Ascending aorta (tissue), 2 donors: Measurements from ENCODE around the gene KIF2C. TPM values are rescaled to one million over a fixed set of nuclear protein-coding genes. Genes with fewer than 3 reads are reported as not detected.

Experiments used
- DNase-seq, 2 donors: peaks; one replicate each; pipeline ENCODE4 v3.0.0-alpha.2; 2019; ENCODE audit warnings: low spot score in 2 of 2
- H3K27ac ChIP-seq, 2 donors: fragments of 200-600 bp; sonication (generic); one replicate each; pipeline ENCODE4 v1.5.1; 2016 to 2017; ENCODE audit warnings: mild to moderate bottlenecking in 1 of 2
- H3K27me3 ChIP-seq: fragments of 200-600 bp; sonication (generic); one replicate; pipeline ENCODE4 v1.5.1; 2017
- H3K36me3 ChIP-seq, 2 donors: fragments of 200-600 bp; sonication (generic); one replicate each; pipeline ENCODE4 v1.5.1; 2016
- H3K4me1 ChIP-seq, 2 donors: fragments of 200-600 bp; sonication (generic); one replicate each; pipeline ENCODE4 v1.5.1; 2016 to 2017; ENCODE audit warnings: mild to moderate bottlenecking in 1 of 2
- H3K4me3 ChIP-seq, 2 donors: fragments of 200-600 bp; sonication (generic); one replicate each; pipeline ENCODE4 v1.5.1; 2016 to 2017; ENCODE audit warnings: mild to moderate bottlenecking in 1 of 2
- H3K9me3 ChIP-seq, 2 donors: fragments of 200-600 bp; sonication (generic); one replicate each; pipeline ENCODE4 v1.5.1; 2016
- intact Hi-C: fragments of 100-400 bp; cut with DNase I; formaldehyde crosslinking; loops from one replicate; pipeline ENCODE4 v1.15.1; 2023
- total RNA-seq: library from RNA; depleted of rRNA; stranded (reverse); fragments of >200 nt; gene quantifications from one replicate; pipeline ENCODE4 v1.1.0, GENCODE V29; 2016
- TF ChIP-seq, protein P1 (sequence below), 3 experiments: fragments of 200-600 bp in 2 of 3; fragments of 450-650 bp in 1 of 3; sonication (generic) in 2 of 3; IDR thresholded peaks; one replicate each; pipeline ENCODE4 v1.5.1; 2016 to 2019; ENCODE audit warnings: antibody characterized with exemption in 3 of 3, mild to moderate bottlenecking in 1 of 3, moderate library complexity in 1 of 3

Gene KIF2C
- total RNA-seq, 1 donor from 2014 or later, result 0.53 TPM

DNA sequence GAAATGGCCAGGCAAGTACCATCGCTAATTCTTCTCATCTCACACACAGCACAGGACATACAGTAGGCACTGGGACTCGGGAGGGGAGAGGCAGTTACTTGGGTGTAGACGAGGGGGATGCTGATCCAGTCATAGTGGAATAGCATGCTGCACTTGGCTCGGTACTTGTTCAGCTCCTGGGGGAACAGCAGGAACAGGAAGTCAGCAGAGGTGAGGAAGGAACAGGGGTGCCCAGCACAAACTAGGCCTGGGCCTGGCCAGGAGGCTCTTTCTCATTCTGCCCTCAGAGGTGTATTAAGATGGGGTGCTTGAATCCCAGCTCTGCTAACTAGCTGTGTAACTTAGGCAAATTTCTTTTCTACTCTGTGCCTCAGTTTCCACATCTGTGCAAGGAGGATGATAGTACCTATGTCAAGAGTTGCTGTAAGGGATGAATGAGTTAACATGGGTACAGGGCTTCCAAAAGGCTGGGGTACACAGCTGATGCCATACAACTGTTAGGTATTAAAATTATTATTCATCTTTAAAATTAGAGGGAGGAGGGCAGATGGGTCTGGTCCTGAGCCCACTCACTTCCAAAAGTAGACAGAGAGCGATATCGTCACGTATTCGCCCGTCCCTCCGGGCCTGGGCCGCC lies 46.0 kb downstream of the KIF2C start:
- intact Hi-C loops, result loop anchor here (5.0 kb wide), 1 partner anchor 227 kb away; the partner anchor contains the start of genes HECTD3 and UROD
- no peaks in the 10 kb centered on the region for H3K9me3 ChIP-seq
- DNase-seq, result no peak
- H3K27me3 ChIP-seq, result no peaks in the 10 kb centered on the region
- peak overlapping the region; percentile 55 to 79 for H3K4me3 ChIP-seq
- H3K4me1 ChIP-seq, result peaks cover 8 to 17% of the 10 kb centered on the region in 2 donors
- H3K36me3 ChIP-seq, result peaks cover 0 to 4% of the 10 kb centered on the region in 2 donors
- peak overlapping the region; percentile 66 to 85 for H3K27ac ChIP-seq
- TF ChIP-seq, protein P1, sequence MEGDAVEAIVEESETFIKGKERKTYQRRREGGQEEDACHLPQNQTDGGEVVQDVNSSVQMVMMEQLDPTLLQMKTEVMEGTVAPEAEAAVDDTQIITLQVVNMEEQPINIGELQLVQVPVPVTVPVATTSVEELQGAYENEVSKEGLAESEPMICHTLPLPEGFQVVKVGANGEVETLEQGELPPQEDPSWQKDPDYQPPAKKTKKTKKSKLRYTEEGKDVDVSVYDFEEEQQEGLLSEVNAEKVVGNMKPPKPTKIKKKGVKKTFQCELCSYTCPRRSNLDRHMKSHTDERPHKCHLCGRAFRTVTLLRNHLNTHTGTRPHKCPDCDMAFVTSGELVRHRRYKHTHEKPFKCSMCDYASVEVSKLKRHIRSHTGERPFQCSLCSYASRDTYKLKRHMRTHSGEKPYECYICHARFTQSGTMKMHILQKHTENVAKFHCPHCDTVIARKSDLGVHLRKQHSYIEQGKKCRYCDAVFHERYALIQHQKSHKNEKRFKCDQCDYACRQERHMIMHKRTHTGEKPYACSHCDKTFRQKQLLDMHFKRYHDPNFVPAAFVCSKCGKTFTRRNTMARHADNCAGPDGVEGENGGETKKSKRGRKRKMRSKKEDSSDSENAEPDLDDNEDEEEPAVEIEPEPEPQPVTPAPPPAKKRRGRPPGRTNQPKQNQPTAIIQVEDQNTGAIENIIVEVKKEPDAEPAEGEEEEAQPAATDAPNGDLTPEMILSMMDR (IDR thresholded peaks at IDR 0.05), result no peak

DNA sequence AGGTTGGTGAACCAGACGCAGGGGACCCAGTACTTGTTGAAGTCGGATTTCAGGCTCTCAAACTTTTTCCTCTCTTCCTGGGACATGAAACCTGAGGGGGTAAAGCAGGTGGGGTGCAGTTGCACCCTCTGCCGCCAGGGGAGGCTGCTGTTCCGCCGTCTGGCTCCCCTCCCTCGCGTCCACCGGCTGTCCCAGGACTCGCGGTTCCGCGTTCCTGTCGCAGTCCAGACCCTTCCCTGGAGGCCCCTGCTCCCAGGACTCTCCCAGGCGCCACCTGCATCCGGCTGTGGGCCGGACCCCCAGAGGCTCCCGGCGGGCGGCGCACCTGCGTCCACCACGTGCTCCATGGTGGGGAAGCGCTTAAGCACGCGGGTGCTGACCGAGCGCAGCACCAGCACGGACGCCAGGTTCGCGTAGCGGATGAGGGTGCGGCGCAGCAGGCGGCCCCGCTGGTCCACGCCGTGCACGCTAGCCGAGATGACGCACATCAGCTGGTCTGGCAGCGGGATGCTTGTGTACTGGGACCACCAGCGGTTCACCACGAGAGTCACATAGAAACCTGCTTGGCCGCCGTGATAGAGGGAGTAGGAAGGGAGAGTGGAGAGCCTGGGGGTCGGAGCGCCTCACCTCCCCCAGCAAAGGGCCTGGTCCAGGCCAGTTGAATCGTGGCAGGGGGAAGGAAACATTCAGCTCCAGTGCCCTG lies 46.7 kb downstream of the KIF2C start:
- H3K36me3 ChIP-seq, result no peaks in the 10 kb centered on the region

DNA sequence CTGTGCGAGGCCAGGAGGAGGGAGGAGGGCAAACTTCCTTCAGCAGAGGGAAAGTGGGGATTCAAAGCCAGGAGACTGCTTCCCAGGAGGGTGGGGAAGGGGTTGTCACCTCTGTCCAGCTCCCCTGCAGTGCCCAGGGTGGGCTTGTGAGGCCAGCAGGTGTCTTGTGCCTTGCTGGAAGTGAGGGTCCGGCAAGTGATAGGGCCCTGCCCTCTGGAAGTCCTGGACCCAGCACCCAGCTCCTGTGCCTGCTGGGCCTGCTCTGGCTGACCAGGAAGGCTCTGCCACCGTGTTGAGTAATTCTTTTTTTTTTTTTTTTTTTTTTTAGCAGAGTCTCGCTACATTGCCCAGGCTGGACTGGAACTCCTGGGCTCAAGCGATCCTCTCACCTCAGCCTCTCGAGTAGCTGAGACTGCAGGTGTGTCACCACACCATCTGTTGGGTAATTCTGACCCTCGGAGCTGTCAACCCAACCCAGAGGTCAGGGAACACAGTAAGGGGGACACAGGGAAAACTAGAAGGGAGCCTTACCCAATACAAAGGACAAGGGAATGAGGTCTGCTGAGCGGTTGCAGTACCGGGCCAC lies 47.3 kb downstream of the KIF2C start:
- H3K27ac ChIP-seq, result peak overlapping the region; percentile 66 to 85
- TF ChIP-seq, protein P1 (IDR thresholded peaks at IDR 0.05), result no peak
- intact Hi-C loops, result loop anchor here (5.0 kb wide), 1 partner anchor 225 kb away; the partner anchor contains the start of genes HECTD3 and UROD
- H3K36me3 ChIP-seq, result no peaks in the 10 kb centered on the region
- H3K9me3 ChIP-seq, result no peaks in the 10 kb centered on the region
- DNase-seq, result no peak
- no peaks in the 10 kb centered on the region for H3K27me3 ChIP-seq
- H3K4me1 ChIP-seq, result peaks cover 8 to 17% of the 10 kb centered on the region in 2 donors
- peak overlapping the region in 1 of 2 donors; percentile 79 for H3K4me3 ChIP-seq

More for the DNA sequence above, 46.7 kb downstream of the KIF2C start:
- Histone ChIP-seq H3K9me3 (no peaks in the 10 kb centered on the region), H3K4me3 (peak overlapping the region; percentile 55 to 79), H3K4me1 (peaks cover 8 to 17% of the 10 kb centered on the region in 2 donors), H3K27ac (peak overlapping the region; percentile 66 to 85), H3K27me3 (no peaks in the 10 kb centered on the region)
- intact Hi-C loops, result loop anchor here (5.0 kb wide), 1 partner anchor 226 kb away; the partner anchor contains the start of genes HECTD3 and UROD
- peak in 1 of 2 donors; percentile 84 for DNase-seq
- TF ChIP-seq, protein P1 (IDR thresholded peaks at IDR 0.05), result peak; percentile 99 to 100 (median 99)

DNA sequence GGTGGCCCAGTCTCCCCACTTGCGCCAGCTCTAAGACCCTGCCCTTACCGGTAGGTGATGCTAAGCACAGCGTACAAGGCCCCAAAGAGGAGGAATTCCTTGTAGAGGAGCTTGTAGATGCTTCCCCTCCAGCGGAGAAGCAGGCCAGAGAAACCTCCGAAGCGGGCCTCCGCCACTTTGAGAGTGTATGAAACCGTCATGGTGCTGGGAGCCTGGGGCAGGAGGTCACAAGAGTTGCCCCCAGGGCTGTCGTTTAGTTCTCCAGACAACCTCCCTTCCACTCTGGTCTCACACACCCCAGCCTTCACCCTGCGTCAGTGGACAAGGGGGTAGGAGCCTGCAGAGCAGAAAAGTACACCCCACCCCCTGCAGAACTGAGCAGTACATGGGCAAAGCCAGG lies 47.9 kb downstream of the KIF2C start:
- DNase-seq, result no peak
- H3K27ac ChIP-seq, result peak overlapping the region; percentile 3 to 85
- TF ChIP-seq, protein P1 (IDR thresholded peaks at IDR 0.05), result no peak
- H3K36me3 ChIP-seq, result no peaks in the 10 kb centered on the region
- H3K27me3 ChIP-seq, result no peaks in the 10 kb centered on the region
- H3K4me3 ChIP-seq, result no peak overlapping the region
- peaks cover 8 to 17% of the 10 kb centered on the region in 2 donors for H3K4me1 ChIP-seq
- H3K9me3 ChIP-seq, result no peaks in the 10 kb centered on the region
- intact Hi-C loops, result loop anchor here (5.0 kb wide), 1 partner anchor 225 kb away; the partner anchor contains the start of genes HECTD3 and UROD

DNA sequence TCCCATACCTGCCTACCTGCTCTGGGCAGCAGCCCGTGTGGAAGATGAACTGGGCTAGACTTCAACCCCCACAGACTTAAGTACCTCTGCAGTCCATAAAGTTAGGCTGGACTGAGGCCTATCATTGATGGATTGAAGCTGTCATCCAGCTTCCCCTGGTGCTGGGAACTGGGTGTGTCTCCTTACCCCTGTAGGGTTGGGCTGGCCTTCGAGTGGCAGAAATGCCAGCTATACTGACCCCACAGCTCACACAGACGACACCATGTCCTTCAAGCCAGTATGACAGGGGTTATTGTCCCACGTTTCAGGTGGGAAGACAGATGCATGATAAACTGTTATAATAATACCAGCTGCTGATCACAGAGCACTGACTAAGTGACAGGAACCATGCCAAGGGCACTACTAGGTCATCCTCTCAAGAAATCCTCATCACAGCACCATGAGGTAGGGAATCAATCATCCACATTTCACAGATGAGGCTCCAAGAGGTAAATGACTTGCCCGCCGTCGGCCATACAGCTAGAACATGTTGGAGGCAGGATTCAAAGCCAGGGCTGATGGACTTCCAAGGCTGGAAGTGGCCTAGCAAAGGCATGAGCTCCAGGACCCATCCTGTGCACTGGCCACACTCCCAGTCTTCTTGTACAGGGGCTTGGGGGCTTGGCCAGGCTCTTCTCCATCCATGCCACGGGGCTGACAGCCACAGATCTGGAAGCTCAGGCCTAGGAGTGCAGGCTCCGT lies 48.7 kb downstream of the KIF2C start, which contains the start of gene BEST4:
TSS of gene BEST4 (minus strand) at position 51 of the 741 bp plus-strand sequence. CDS start 465 bp downstream, outside the sequence.
- Histone ChIP-seq H3K4me1 (peaks cover 8 to 17% of the 10 kb centered on the region in 2 donors), H3K27ac (peak within 1 kb of the TSS; percentile 66 to 85), H3K4me3 (no peak within 1 kb of the TSS), H3K36me3 (no peaks in the 10 kb centered on the region), H3K27me3 (no peaks in the 10 kb centered on the region), H3K9me3 (no peaks in the 10 kb centered on the region)
- DNase-seq, result no peak
- intact Hi-C loops, result loop anchor here (5.0 kb wide), 1 partner anchor 224 kb away; the partner anchor contains the start of genes HECTD3 and UROD
- TF ChIP-seq, protein P1 (IDR thresholded peaks at IDR 0.05), result no peak
